Measurements from ENCODE around the gene PDE7B.

Gene PDE7B

GRCh38 chr6:136148523-136148922 lies 297.0 kb downstream of the PDE7B start:
- no peaks in the 10 kb centered on the region for H3K4me1 ChIP-seq (ENCODE audit: insufficient read depth, low read length, severe bottlenecking)
- H2AFZ ChIP-seq (ENCODE audit: low read length) = no peak overlapping the region
- no peaks in the 10 kb centered on the region for H3F3A ChIP-seq (ENCODE audit: insufficient read depth, low read length)
- no peak overlapping the region for H3K27ac ChIP-seq (ENCODE audit: low read depth, low read length, poor library complexity, severe bottlenecking)
- H3K9me3 ChIP-seq (ENCODE audit: low read length) = no peaks in the 10 kb centered on the region
- H3K4me2 ChIP-seq (ENCODE audit: low read length) = no peak overlapping the region
- no peak overlapping the region for H3K9ac ChIP-seq (ENCODE audit: low read length)
- H3K27me3 ChIP-seq (ENCODE audit: insufficient read depth, low read length) = no peaks in the 10 kb centered on the region
- H3K79me2 ChIP-seq (ENCODE audit: insufficient read depth, low read length) = no peaks in the 10 kb centered on the region
- H3K36me3 ChIP-seq (ENCODE audit: insufficient read depth, low read length) = no peaks in the 10 kb centered on the region
- no peak overlapping the region for H3K4me3 ChIP-seq (ENCODE audit: low read depth, low read length, poor library complexity, severe bottlenecking)
- no peaks in the 10 kb centered on the region for H4K20me1 ChIP-seq (ENCODE audit: insufficient read depth, low read length)
- no peaks in the 10 kb centered on the region for H3K9me2 ChIP-seq (ENCODE audit: low read depth, low read length)
- no peak for TF ChIP-seq CTCF (IDR thresholded peaks at IDR 0.05; ENCODE audit: low read length)
- TF ChIP-seq EZH2 (IDR thresholded peaks at IDR 0.05; ENCODE audit: borderline replicate concordance, low read length) = no peak

DNA sequence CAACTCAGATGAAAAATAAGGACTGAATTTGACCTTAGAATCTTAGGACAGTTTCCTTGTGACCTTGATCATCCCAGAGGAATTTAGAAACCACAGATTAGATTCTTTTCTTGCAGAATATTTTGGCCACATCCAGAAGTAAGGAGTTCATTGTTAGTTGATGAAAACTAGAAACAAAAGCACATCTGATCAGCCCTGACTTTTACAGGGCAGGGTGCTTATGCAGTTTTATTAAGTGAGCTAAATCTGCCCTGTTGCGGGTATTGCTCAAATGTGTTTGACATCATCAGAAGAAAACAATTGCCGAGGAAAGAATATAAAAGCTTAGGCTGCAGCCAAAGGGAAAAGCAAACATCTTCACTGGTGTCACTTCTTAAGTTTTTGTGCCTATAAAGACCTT lies 297.8 kb downstream of the PDE7B start:
- Histone ChIP-seq H3K36me3 (ENCODE audit: insufficient read depth, low read length) (no peaks in the 10 kb centered on the region), H3K9ac (ENCODE audit: low read length) (no peak overlapping the region)

DNA sequence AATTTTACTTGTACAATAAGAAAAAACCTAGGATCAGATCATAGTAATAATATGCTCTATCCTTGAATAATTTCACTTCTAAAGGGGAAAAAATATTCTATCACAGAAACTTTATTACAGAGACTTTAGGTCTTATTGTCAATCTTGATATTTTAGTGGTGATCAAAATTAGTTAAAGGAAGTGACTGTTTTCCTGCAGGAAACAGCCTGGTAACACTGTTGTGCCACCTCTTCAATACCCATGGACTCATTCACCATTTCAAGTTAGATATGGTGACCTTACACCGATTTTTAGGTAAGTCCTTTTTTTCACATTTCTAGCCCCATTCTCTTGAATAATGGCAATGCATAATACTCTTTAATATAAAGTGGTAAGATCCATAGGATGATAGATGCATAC lies 299.5 kb downstream of the PDE7B start:
- Histone ChIP-seq H2AFZ (ENCODE audit: low read length) (no peak overlapping the region), H3K4me3 (ENCODE audit: low read depth, low read length, poor library complexity, severe bottlenecking) (no peak overlapping the region), H3K9ac (ENCODE audit: low read length) (no peak overlapping the region), H3K9me3 (ENCODE audit: low read length) (no peaks in the 10 kb centered on the region), H3K9me2 (ENCODE audit: low read depth, low read length) (no peaks in the 10 kb centered on the region), H3K79me2 (ENCODE audit: insufficient read depth, low read length) (no peaks in the 10 kb centered on the region), H3K4me2 (ENCODE audit: low read length) (no peak overlapping the region), H3K36me3 (ENCODE audit: insufficient read depth, low read length) (no peaks in the 10 kb centered on the region), H3K4me1 (ENCODE audit: insufficient read depth, low read length, severe bottlenecking) (no peaks in the 10 kb centered on the region), H3F3A (ENCODE audit: insufficient read depth, low read length) (no peaks in the 10 kb centered on the region), H3K27ac (ENCODE audit: low read depth, low read length, poor library complexity, severe bottlenecking) (no peak overlapping the region), H3K27me3 (ENCODE audit: insufficient read depth, low read length) (no peaks in the 10 kb centered on the region), H4K20me1 (ENCODE audit: insufficient read depth, low read length) (no peaks in the 10 kb centered on the region)
- TF ChIP-seq EZH2 (IDR thresholded peaks at IDR 0.05; ENCODE audit: borderline replicate concordance, low read length) = no peak
- TF ChIP-seq CTCF (IDR thresholded peaks at IDR 0.05; ENCODE audit: low read length) = no peak

More for the DNA sequence above, 297.8 kb downstream of the PDE7B start:
- TF ChIP-seq EZH2 (IDR thresholded peaks at IDR 0.05; ENCODE audit: borderline replicate concordance, low read length) = no peak
- TF ChIP-seq CTCF (IDR thresholded peaks at IDR 0.05; ENCODE audit: low read length) = no peak
- H3K4me3 ChIP-seq (ENCODE audit: low read depth, low read length, poor library complexity, severe bottlenecking) = no peak overlapping the region
- no peaks in the 10 kb centered on the region for H3K9me2 ChIP-seq (ENCODE audit: low read depth, low read length)
- H2AFZ ChIP-seq (ENCODE audit: low read length) = no peak overlapping the region
- no peak overlapping the region for H3K27ac ChIP-seq (ENCODE audit: low read depth, low read length, poor library complexity, severe bottlenecking)
- no peaks in the 10 kb centered on the region for H3F3A ChIP-seq (ENCODE audit: insufficient read depth, low read length)
- H4K20me1 ChIP-seq (ENCODE audit: insufficient read depth, low read length) = no peaks in the 10 kb centered on the region
- no peak overlapping the region for H3K4me2 ChIP-seq (ENCODE audit: low read length)
- no peaks in the 10 kb centered on the region for H3K79me2 ChIP-seq (ENCODE audit: insufficient read depth, low read length)
- no peaks in the 10 kb centered on the region for H3K4me1 ChIP-seq (ENCODE audit: insufficient read depth, low read length, severe bottlenecking)
- no peaks in the 10 kb centered on the region for H3K27me3 ChIP-seq (ENCODE audit: insufficient read depth, low read length)
- H3K9me3 ChIP-seq (ENCODE audit: low read length) = no peaks in the 10 kb centered on the region

Data from OCI-LY1 (cell line).